Thyroid gland (tissue), 4 donors: ENCODE results near the gene PLXNA4. TPM values are rescaled to one million over a fixed set of nuclear protein-coding genes. Genes with fewer than 3 reads are reported as not detected.
"Not testable (repeated sequence)": the region's sequence is repeated elsewhere in the genome, so short reads cannot be mapped to it uniquely, and the experiment has no call there.

Source experiments
- DNase-seq, 2 donors: peaks; one replicate each; pipeline ENCODE4 v3.0.0-alpha.2; 2019
- H3K27ac ChIP-seq, 3 donors: fragments of 200-600 bp; sonication (generic); 1 replicate in 2 of 3; 2 replicates in 1 of 3; pipeline ENCODE4 v1.5.1; 2016 to 2019; ENCODE audit warnings: mild to moderate bottlenecking in 1 of 3, moderate library complexity in 1 of 3
- H3K27me3 ChIP-seq: fragments of 200-600 bp; sonication (generic); one replicate; pipeline ENCODE4 v1.5.1; 2019
- H3K36me3 ChIP-seq, 2 donors: fragments of 200-600 bp; sonication (generic); one replicate each; pipeline ENCODE4 v1.5.1; 2016 to 2019
- H3K4me1 ChIP-seq, 2 donors: fragments of 200-600 bp; sonication (generic); one replicate each; pipeline ENCODE4 v1.5.1; 2017 to 2019
- H3K4me3 ChIP-seq, 3 donors: fragments of 200-600 bp; sonication (generic); replicated peaks in 1 of 3; 1 replicate in 2 of 3; 2 replicates in 1 of 3; pipeline ENCODE4 v1.5.1; 2016; ENCODE audit warnings: mild to moderate bottlenecking in 1 of 3
- H3K9me3 ChIP-seq: fragments of 200-600 bp; sonication (generic); one replicate; pipeline ENCODE4 v1.5.1; 2017
- POLR2A ChIP-seq, 2 donors: fragments of 450-650 bp; IDR thresholded peaks; one replicate each; pipeline ENCODE4 v1.6.1; 2017; ENCODE audit warnings: antibody characterized with exemption in 2 of 2, mild to moderate bottlenecking in 2 of 2, moderate library complexity in 1 of 2
- WGBS, 2 donors: methylation state at CpG; one replicate each; pipeline ENCODE4 v1.1.5; 2017; 5-methylcytosine and 5-hydroxymethylcytosine counted together
- intact Hi-C: fragments of 100-400 bp; cut with DNase I; formaldehyde crosslinking; loops from one replicate; pipeline ENCODE4 v1.15.1; 2023
- total RNA-seq, 4 donors: library from RNA; depleted of rRNA; stranded (reverse); fragments of >200 nt; gene quantifications; one replicate each; pipeline ENCODE4 v1.2.3, GENCODE V29; 2016
- TF ChIP-seq, protein P1 (sequence below), 6 experiments: fragments of 200-600 bp in 3 of 6; fragments of 450-650 bp in 3 of 6; sonication (generic) in 3 of 6; IDR thresholded peaks; one replicate each; pipeline ENCODE4 v1.5.1; 2016 to 2019; ENCODE audit warnings: antibody characterized with exemption in 6 of 6, mild to moderate bottlenecking in 2 of 6, inconsistent platforms in 1 of 6, moderate library complexity in 1 of 6

The PLXNA4 gene
- total RNA-seq, 4 donors from 2014 or later: 1.3 to 8.3 (median 2.4) TPM

DNA sequence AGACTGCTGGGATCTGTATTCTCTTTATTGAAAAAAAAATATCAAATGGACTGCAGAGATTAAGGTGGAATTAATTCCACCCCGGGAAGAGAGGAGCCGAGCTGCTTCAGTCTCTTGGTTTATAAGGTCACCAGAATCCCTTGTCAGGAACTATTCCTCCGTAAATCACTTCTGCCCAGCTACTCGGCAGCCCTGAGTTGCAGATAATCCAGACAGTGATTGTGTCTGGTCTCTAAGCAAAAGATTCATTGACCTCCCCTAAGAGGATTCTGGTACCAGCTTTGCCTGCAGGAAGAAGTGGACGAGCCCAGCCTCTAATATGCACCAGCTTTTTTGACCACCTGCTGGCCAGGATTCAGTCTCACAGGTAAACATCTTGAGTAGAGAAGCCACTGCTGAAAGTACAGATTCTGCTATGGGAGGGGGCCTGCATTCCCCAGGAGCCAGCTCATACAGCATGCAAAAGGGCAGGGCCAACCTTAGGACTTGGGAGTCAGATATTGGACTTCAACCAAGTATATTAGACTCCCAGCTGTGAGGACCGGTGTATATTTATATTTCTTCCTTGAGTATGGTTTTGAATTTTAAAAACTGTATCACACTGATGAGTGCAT lies 27.1 kb upstream of the PLXNA4 start:
- DNase-seq: no peak
- H3K9me3 ChIP-seq: no peaks in the 10 kb centered on the region
- intact Hi-C loops: no loop called here
- H3K36me3 ChIP-seq: no peaks in the 10 kb centered on the region
- H3K4me1 ChIP-seq: no peaks in the 10 kb centered on the region
- WGBS, 2 donors: 73 to 77% methylated on average over 6 of the region's 6 CpGs
- no peak for TF ChIP-seq POLR2A (IDR thresholded peaks at IDR 0.05)
- TF ChIP-seq, protein P1, sequence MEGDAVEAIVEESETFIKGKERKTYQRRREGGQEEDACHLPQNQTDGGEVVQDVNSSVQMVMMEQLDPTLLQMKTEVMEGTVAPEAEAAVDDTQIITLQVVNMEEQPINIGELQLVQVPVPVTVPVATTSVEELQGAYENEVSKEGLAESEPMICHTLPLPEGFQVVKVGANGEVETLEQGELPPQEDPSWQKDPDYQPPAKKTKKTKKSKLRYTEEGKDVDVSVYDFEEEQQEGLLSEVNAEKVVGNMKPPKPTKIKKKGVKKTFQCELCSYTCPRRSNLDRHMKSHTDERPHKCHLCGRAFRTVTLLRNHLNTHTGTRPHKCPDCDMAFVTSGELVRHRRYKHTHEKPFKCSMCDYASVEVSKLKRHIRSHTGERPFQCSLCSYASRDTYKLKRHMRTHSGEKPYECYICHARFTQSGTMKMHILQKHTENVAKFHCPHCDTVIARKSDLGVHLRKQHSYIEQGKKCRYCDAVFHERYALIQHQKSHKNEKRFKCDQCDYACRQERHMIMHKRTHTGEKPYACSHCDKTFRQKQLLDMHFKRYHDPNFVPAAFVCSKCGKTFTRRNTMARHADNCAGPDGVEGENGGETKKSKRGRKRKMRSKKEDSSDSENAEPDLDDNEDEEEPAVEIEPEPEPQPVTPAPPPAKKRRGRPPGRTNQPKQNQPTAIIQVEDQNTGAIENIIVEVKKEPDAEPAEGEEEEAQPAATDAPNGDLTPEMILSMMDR (IDR thresholded peaks at IDR 0.05): no peak
- no peak overlapping the region for H3K4me3 ChIP-seq
- no peaks in the 10 kb centered on the region for H3K27me3 ChIP-seq
- no peak overlapping the region for H3K27ac ChIP-seq

DNA sequence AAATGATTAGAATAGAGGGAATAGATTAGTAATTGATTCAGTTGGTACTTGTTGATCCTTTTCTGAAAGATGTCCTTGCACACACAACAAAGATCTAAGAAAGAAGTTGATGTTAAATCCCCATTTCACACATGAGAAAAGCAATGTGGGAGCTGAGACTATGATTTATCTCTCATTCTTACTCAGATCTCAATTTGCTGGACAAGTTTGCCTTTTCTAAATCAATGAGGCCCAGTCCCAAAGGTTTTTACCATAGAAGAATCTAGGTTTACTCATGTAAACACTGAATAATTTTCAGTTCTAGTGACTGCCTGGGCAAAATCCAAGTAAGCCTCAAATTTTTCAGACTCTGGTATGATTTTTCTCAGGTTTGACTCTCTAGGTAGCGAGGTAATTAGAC lies 25.5 kb upstream of the PLXNA4 start:
- no peaks in the 10 kb centered on the region for H3K9me3 ChIP-seq
- TF ChIP-seq POLR2A (IDR thresholded peaks at IDR 0.05): no peak
- TF ChIP-seq, protein P1 (IDR thresholded peaks at IDR 0.05): no peak
- no peak overlapping the region for H3K27ac ChIP-seq
- H3K27me3 ChIP-seq: no peaks in the 10 kb centered on the region
- no peak for DNase-seq
- H3K4me1 ChIP-seq: no peaks in the 10 kb centered on the region
- no peaks in the 10 kb centered on the region for H3K36me3 ChIP-seq
- no peak overlapping the region for H3K4me3 ChIP-seq
- intact Hi-C loops: no loop called here
- WGBS, 2 donors: 69 to 81% methylated on average over 1 of the region's 1 CpG

GRCh38 chr7:132596588-132596987 lies 20.3 kb upstream of the PLXNA4 start:
- Histone ChIP-seq H3K27me3 (no peaks in the 10 kb centered on the region), H3K4me3 (no peak overlapping the region), H3K27ac (no peak overlapping the region), H3K4me1 (no peaks in the 10 kb centered on the region), H3K36me3 (no peaks in the 10 kb centered on the region), H3K9me3 (no peaks in the 10 kb centered on the region)
- 87 to 91% methylated on average over 1 of the region's 1 CpG for WGBS, 2 donors
- no peak for TF ChIP-seq POLR2A (IDR thresholded peaks at IDR 0.05)
- TF ChIP-seq, protein P1 (IDR thresholded peaks at IDR 0.05): no peak
- no peak for DNase-seq
- intact Hi-C loops: no loop called here

DNA sequence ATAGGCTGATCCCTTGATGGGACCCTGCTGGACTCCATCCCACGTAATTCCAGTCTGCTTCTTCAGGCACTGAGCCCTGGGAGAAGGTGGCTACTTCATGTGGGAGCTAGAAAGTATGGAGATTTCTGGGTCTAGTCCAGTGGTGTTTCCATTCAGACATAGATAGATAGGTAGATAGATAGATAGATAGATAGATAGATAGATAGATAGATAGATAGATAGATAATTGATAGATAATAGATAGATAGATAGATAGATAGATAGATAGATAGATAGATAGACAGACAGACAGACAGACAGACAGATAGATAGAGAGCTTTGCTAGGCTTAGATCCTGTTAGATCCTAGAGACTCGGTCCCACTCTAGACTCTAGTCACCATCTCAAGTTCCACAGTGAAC lies 18.5 kb upstream of the PLXNA4 start:
- H3K4me3 ChIP-seq, H3K27ac ChIP-seq, intact Hi-C loops, H3K36me3 ChIP-seq, DNase-seq, H3K4me1 ChIP-seq, H3K9me3 ChIP-seq, H3K27me3 ChIP-seq: not testable (repeated sequence)
- WGBS, 2 donors: 92 to 96% methylated on average over 2 of the region's 2 CpGs

DNA sequence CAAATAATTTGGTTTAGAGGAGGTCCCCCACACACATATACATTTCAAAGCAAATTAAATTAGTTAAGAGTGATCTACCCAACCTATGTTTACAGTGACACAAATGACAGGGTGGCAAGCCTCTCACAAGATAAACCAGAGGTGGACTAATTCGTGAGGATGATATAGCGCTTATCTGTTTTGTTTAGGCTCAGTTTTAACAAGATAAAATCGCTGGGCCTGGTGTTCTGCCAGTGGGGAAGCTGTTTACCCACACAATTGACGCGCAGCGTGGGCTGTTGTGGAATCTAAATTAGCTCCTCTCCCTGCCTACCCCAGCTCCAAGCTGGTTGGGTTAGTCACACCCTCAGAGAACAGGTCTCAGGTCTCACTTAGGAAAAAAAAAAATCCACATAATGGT lies 16.7 kb upstream of the PLXNA4 start:
- H3K27me3 ChIP-seq: no peaks in the 10 kb centered on the region
- DNase-seq: no peak
- no peak for TF ChIP-seq POLR2A (IDR thresholded peaks at IDR 0.05)
- TF ChIP-seq, protein P1 (IDR thresholded peaks at IDR 0.05): no peak
- no peak overlapping the region for H3K27ac ChIP-seq
- H3K4me1 ChIP-seq: no peaks in the 10 kb centered on the region
- no peaks in the 10 kb centered on the region for H3K36me3 ChIP-seq
- H3K9me3 ChIP-seq: no peaks in the 10 kb centered on the region
- no peak overlapping the region for H3K4me3 ChIP-seq
- 45 to 56% methylated on average over 6 of the region's 6 CpGs for WGBS, 2 donors
- intact Hi-C loops: no loop called here
